ENCODE data around the gene GAREM2.

GAREM2 gene

DNA sequence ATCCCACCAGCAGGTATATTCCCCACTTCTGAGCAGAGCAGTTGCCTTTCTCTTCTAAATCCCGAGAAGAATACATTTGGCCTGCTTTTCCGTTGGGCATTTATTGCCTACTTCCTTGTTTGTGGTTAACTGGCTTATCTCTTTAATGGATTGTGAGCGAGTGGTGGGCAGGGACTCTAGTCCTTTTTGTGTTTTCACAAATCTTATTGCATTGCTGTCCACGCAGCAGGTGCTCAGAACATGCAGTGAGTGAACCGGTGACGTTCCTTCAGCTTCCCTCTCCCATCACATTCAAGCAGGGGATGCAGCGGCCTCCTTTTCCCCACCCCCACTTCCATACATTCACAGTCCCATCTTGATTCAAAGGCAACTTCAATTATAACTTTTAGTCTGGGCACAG lies 28.9 kb upstream of the GAREM2 start (continued):
- TF ChIP-seq, protein P1, sequence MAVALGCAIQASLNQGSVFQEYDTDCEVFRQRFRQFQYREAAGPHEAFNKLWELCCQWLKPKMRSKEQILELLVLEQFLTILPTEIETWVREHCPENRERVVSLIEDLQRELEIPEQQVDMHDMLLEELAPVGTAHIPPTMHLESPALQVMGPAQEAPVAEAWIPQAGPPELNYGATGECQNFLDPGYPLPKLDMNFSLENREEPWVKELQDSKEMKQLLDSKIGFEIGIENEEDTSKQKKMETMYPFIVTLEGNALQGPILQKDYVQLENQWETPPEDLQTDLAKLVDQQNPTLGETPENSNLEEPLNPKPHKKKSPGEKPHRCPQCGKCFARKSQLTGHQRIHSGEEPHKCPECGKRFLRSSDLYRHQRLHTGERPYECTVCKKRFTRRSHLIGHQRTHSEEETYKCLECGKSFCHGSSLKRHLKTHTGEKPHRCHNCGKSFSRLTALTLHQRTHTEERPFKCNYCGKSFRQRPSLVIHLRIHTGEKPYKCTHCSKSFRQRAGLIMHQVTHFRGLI (tag by site-specific recombination; IDR thresholded peaks at IDR 0.05): 0 out of 2 replicates have a peak, but pooled peaks have one; percentile 15
- TF ChIP-seq, protein P2, sequence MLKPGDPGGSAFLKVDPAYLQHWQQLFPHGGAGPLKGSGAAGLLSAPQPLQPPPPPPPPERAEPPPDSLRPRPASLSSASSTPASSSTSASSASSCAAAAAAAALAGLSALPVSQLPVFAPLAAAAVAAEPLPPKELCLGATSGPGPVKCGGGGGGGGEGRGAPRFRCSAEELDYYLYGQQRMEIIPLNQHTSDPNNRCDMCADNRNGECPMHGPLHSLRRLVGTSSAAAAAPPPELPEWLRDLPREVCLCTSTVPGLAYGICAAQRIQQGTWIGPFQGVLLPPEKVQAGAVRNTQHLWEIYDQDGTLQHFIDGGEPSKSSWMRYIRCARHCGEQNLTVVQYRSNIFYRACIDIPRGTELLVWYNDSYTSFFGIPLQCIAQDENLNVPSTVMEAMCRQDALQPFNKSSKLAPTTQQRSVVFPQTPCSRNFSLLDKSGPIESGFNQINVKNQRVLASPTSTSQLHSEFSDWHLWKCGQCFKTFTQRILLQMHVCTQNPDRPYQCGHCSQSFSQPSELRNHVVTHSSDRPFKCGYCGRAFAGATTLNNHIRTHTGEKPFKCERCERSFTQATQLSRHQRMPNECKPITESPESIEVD (tag by site-specific recombination; IDR thresholded peaks at IDR 0.05): peak; percentile 38; the same call in 1 of the 2 replicates

DNA sequence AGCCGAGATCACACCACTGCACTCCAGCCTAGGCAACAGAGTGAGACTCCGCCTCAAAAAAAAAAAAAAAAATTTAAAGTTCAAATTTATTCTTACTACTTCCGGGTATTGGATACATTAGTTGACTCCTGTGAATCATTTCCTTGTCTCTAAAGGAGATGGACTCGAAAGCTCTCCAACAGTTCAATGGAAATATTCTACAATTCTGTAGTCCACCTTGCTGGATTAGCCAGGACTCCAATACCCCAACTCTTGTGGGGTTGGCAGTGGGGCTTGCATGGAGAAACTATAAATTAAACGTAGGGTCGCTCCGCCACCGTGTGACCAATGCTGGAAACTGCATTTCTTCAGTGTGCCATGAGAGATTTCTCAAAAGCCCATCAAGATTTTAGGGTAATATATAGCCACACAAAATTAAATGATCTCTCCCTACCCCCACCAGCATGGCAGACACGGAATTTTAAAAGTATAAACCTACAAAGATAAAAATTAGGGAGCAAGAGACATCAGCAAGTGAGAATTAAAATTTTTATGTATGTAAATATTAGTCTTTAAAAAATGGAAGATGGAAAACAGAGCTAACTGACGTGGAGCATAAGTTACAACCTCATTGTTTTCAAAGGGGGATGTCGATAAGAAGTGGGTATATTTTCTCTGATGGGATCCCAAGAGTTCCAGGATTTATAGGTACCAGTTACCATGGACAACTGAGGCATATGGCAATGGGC lies 27.8 kb upstream of the GAREM2 start:
- ChIA-PET CTCF (interaction anchor here (0.5 to 5.4 kb wide), 40 partner anchors 9 to 538 kb away, joined by 3 to 70 read pairs (median 3); partner anchors contain the start of gene KIF3C), POLR2A (no interaction called here)
- TF ChIP-seq GLIS2 (tag by site-specific recombination; IDR thresholded peaks at IDR 0.05) (no peak), ZNF654 (tag by site-specific recombination; IDR thresholded peaks at IDR 0.05; ENCODE audit: low read depth) (peak; percentile 77), ZNF747 (tag by site-specific recombination; IDR thresholded peaks at IDR 0.05) (no peak), ZNF155 (tag by site-specific recombination; IDR thresholded peaks at IDR 0.05) (no peak), OVOL3 (tag by site-specific recombination; IDR thresholded peaks at IDR 0.05) (no peak), ZNF391 (tag by site-specific recombination; IDR thresholded peaks at IDR 0.05; ENCODE audit: borderline replicate concordance, low read depth) (no peak), ZNF530 (tag by site-specific recombination; IDR thresholded peaks at IDR 0.05; ENCODE audit: low read depth) (no peak), SP3 (tag by site-specific recombination; IDR thresholded peaks at IDR 0.05) (0 out of 2 replicates have a peak, but pooled peaks have one; percentile 17), WT1 (tag by site-specific recombination; IDR thresholded peaks at IDR 0.05) (no peak), ZNF677 (tag by site-specific recombination; IDR thresholded peaks at IDR 0.05) (no peak), ZNF707 (tag by site-specific recombination; IDR thresholded peaks at IDR 0.05) (no peak)
- TF ChIP-seq, protein P3, sequence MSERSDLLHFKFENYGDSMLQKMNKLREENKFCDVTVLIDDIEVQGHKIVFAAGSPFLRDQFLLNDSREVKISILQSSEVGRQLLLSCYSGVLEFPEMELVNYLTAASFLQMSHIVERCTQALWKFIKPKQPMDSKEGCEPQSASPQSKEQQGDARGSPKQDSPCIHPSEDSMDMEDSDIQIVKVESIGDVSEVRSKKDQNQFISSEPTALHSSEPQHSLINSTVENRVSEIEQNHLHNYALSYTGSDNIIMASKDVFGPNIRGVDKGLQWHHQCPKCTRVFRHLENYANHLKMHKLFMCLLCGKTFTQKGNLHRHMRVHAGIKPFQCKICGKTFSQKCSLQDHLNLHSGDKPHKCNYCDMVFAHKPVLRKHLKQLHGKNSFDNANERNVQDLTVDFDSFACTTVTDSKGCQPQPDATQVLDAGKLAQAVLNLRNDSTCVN (tag by site-specific recombination; optimal IDR thresholded peaks at IDR 0.05): no peak
- TF ChIP-seq, protein P4, sequence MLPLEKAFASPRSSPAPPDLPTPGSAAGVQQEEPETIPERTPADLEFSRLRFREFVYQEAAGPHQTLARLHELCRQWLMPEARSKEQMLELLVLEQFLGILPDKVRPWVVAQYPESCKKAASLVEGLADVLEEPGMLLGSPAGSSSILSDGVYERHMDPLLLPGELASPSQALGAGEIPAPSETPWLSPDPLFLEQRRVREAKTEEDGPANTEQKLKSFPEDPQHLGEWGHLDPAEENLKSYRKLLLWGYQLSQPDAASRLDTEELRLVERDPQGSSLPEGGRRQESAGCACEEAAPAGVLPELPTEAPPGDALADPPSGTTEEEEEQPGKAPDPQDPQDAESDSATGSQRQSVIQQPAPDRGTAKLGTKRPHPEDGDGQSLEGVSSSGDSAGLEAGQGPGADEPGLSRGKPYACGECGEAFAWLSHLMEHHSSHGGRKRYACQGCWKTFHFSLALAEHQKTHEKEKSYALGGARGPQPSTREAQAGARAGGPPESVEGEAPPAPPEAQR (tag by site-specific recombination; IDR thresholded peaks at IDR 0.05): no peak
- TF ChIP-seq, protein P5, sequence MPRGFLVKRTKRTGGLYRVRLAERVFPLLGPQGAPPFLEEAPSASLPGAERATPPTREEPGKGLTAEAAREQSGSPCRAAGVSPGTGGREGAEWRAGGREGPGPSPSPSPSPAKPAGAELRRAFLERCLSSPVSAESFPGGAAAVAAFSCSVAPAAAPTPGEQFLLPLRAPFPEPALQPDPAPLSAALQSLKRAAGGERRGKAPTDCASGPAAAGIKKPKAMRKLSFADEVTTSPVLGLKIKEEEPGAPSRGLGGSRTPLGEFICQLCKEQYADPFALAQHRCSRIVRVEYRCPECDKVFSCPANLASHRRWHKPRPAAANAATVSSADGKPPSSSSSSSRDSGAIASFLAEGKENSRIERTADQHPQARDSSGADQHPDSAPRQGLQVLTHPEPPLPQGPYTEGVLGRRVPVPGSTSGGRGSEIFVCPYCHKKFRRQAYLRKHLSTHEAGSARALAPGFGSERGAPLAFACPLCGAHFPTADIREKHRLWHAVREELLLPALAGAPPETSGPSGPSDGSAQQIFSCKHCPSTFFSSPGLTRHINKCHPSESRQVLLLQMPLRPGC (tag by site-specific recombination; IDR thresholded peaks at IDR 0.05): no peak
- TF ChIP-seq, protein P6, sequence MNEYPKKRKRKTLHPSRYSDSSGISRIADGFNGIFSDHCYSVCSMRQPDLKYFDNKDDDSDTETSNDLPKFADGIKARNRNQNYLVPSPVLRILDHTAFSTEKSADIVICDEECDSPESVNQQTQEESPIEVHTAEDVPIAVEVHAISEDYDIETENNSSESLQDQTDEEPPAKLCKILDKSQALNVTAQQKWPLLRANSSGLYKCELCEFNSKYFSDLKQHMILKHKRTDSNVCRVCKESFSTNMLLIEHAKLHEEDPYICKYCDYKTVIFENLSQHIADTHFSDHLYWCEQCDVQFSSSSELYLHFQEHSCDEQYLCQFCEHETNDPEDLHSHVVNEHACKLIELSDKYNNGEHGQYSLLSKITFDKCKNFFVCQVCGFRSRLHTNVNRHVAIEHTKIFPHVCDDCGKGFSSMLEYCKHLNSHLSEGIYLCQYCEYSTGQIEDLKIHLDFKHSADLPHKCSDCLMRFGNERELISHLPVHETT (tag by site-specific recombination; IDR thresholded peaks at IDR 0.05): no peak
- TF ChIP-seq, protein P7, sequence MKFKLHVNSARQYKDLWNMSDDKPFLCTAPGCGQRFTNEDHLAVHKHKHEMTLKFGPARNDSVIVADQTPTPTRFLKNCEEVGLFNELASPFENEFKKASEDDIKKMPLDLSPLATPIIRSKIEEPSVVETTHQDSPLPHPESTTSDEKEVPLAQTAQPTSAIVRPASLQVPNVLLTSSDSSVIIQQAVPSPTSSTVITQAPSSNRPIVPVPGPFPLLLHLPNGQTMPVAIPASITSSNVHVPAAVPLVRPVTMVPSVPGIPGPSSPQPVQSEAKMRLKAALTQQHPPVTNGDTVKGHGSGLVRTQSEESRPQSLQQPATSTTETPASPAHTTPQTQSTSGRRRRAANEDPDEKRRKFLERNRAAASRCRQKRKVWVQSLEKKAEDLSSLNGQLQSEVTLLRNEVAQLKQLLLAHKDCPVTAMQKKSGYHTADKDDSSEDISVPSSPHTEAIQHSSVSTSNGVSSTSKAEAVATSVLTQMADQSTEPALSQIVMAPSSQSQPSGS (tag by site-specific recombination; IDR thresholded peaks at IDR 0.05; ENCODE audit: low read depth): no peak
- TF ChIP-seq, protein P8, sequence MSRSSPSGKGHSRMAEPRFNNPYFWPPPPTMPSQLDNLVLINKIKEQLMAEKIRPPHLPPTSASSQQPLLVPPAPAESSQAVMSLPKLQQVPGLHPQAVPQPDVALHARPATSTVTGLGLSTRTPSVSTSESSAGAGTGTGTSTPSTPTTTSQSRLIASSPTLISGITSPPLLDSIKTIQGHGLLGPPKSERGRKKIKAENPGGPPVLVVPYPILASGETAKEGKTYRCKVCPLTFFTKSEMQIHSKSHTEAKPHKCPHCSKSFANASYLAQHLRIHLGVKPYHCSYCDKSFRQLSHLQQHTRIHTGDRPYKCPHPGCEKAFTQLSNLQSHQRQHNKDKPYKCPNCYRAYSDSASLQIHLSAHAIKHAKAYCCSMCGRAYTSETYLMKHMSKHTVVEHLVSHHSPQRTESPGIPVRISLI (tag by site-specific recombination; IDR thresholded peaks at IDR 0.05): peak; percentile 64; the same call in 1 of the 2 replicates

More for the DNA sequence above, 27.8 kb upstream of the GAREM2 start:
- Histone ChIP-seq H3K36me3 (ENCODE audit: control insufficient read depth in 2 of 2, insufficient read depth in 1 of 2, low read length in 2 of 2) (no peaks in the 10 kb centered on the region), H3K4me3 (ENCODE audit: low read depth, low read length) (no peak overlapping the region), H3K27ac (ENCODE audit: extremely low read depth, low read depth, low read length) (no peak overlapping the region), H3K4me1 (ENCODE audit: control insufficient read depth, insufficient read depth, low read length) (0 out of 2 replicates have a peak, but pooled peaks cover 5% of the 10 kb centered on the region), H3K9me3 (ENCODE audit: control insufficient read depth, insufficient read depth, low read depth, low read length) (no peaks in the 10 kb centered on the region)
